Choroid plexus epithelial cell (primary cell): Measurements from ENCODE around the gene CNIH3.

Experiments
- DNase-seq: peaks from one replicate; pipeline ENCODE4 v3.0.0-alpha.2; 2010; ENCODE audit warnings: low read depth
- H3K4me3 ChIP-seq: 2 replicates; pipeline ENCODE4 v1.5.1; 2011; ENCODE audit warnings: low read depth, mild to moderate bottlenecking, control low read depth, low read length, moderate library complexity
- TF ChIP-seq, protein P1 (sequence below): conservative IDR thresholded peaks from 2 replicates; pipeline ENCODE4 v1.5.1; 2011; ENCODE audit warnings: low read depth, mild to moderate bottlenecking, control low read depth, inconsistent platforms, low read length, moderate library complexity

The CNIH3 gene

DNA sequence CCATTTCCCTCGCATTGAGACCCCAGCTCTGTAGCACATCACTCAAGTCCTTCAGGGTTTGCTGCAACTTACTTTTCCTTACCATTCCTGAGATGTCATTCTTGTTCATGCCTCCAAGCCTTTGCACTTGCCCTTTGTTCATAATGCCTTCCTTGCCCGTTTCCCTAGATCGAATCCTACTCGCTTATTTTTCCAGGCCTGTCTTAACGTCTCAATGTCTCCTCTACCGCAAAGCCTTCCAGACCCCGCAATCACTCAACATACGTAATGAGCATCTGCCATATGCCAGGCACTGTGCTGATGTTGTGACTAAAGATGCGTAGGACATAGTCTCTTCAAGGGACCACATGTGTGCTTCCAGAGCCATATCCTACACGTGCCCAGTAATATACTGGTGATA, 31.1 kb upstream of the CNIH3 start:
- TF ChIP-seq, protein P1, sequence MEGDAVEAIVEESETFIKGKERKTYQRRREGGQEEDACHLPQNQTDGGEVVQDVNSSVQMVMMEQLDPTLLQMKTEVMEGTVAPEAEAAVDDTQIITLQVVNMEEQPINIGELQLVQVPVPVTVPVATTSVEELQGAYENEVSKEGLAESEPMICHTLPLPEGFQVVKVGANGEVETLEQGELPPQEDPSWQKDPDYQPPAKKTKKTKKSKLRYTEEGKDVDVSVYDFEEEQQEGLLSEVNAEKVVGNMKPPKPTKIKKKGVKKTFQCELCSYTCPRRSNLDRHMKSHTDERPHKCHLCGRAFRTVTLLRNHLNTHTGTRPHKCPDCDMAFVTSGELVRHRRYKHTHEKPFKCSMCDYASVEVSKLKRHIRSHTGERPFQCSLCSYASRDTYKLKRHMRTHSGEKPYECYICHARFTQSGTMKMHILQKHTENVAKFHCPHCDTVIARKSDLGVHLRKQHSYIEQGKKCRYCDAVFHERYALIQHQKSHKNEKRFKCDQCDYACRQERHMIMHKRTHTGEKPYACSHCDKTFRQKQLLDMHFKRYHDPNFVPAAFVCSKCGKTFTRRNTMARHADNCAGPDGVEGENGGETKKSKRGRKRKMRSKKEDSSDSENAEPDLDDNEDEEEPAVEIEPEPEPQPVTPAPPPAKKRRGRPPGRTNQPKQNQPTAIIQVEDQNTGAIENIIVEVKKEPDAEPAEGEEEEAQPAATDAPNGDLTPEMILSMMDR, result no peak
- DNase-seq, result no peak
- H3K4me3 ChIP-seq, result no peak overlapping the region

DNA sequence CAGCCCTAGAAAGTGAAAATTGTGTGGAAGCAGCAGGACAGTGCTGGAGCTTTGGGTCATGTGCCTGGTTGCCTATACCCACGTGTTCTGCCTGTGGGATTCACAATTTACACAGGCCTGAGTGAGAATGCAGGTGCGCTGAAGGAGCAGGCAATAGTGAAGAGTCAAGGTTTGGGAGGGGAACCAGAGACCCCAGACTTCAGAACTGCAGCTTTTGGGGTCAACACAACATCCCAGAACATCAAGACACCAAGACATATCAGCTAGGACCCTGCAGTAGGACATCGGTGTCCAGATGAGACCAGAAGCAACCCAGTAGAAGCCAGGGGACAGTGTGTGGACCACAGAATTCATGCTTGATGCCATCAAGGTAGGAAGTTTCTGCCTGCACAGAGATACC, 29.1 kb upstream of the CNIH3 start:
- TF ChIP-seq, protein P1, result no peak
- H3K4me3 ChIP-seq, result no peak overlapping the region
- DNase-seq, result no peak

DNA sequence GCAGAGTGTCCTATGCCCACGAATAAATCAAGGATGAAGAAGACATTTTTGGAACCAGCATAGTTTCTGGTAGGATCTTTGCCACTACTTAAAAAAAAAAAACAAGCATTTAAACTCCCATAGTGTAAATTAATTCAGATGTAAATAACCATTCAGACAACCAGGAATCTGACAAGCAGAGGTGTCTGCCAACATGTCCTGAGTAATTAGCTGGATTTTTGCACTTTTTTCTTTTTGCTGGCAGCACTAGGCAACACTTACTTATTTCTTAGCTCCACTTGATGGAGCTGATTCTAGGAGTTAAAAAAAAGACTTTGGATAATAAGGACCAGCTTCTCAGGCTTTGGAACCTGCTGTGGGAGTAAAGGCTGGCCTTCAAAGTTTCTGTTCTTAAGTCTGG, 27.6 kb upstream of the CNIH3 start:
- H3K4me3 ChIP-seq, result no peak overlapping the region
- no peak for DNase-seq
- TF ChIP-seq, protein P1, result no peak

DNA sequence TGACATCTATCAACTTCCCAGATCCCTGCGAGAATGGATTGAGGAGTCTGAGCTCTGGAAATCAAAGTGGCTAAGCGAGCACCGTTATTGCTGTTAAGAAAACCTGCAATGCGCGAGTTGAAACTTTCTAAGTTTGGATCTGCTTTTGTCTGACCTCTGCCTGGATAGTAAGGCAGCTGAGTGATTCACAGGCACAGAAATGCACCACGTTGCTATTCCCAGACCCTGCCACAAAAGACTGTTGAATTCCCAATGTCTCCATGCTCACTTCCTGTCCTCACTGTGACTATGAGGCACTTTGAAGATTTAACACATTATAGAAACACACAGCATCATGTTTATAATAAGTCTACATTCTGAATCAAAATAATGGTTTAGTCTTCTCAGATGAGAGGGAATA, 27.1 kb upstream of the CNIH3 start:
- peak; percentile 54 for DNase-seq

DNA sequence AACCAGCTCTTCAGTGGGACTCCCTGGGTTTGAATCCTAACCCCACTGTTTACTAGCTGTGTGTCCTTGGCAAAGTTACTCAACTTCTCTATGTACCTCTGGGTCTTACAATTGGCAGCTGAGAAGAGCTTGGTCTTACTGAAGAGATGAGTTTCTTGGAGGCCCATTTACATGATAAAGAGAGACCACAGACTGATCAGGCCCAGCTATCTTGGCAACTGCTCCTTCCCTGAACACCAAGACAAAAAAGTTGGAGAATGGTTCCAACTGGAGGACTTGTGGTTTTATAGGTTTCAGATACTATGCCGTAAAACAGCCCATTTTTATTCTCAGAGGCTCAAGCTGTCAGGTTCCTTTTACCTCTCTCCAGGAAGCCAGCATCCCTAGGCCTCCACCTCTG, 24.8 kb upstream of the CNIH3 start:
- DNase-seq, result no peak
- TF ChIP-seq, protein P1, result no peak
- H3K4me3 ChIP-seq, result no peak overlapping the region

More for the DNA sequence above, 27.1 kb upstream of the CNIH3 start:
- TF ChIP-seq, protein P1, result no peak
- no peak overlapping the region for H3K4me3 ChIP-seq

DNA sequence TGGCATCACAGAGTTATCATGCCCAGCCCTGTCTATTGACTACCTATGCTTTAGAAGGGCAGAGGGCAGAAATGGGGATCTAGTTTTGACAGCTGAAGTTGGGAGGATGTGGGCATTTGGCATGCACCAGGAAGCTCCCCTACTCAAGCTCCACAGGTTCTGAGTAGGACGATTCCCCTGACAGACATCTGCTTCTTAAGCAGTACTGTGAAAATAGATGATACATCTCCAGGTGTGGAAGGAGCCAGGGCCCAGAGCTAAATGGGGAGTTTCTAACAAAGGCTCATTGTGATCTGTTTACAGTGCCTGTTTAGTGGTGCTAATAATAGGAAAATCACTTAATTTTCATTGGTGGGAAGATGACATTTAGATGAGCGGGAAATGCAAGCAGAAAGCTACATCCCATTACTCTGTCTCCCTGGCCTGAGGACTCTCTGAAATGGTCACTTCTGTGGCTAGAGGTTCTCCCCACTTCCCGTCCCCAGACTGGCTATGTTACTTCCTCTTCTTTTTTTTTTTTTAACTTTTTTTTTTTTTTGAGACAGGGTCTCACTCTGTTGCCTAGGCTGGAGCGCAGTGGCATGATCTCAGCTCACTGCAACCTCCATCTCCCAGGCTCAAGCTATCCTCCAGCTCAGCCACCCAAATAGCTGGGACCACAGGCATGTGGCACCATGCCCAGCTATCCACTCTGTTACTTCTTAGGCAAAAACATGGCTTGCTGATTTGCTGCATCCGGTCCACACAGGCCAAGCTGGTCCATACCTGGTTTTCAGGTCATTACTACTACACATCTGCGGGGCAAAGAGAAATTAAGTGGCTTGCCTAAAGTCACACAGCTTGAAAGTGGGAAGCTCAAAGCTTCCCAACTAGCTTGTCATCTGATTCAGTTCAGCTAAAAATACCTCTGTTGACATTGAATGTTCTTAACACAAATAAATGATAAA, 23.2 kb upstream of the CNIH3 start:
- no peak overlapping the region for H3K4me3 ChIP-seq
- peak; percentile 90 for DNase-seq
- TF ChIP-seq, protein P1, result no peak

DNA sequence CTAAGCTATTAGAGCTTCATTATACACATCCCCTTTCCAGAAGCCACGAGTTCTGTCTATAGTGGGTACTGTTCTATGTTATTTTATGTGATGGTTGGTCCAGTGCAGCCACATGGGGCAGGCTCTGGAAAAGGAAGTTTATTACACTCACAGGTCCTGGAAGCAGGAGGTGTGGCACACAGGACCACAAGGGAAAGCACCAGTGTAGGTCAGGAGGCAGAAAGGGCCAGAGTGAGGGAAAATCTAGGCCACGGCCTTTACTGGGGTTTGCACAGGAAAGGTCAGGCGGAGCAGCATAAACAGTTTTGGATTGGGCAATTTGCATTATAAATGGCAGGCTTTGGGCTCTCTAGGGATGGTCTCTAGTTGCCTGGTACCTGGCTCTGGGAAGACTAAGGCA, 21.8 kb upstream of the CNIH3 start:
- H3K4me3 ChIP-seq, result no peak overlapping the region
- DNase-seq, result no peak
- TF ChIP-seq, protein P1, result no peak
